ENCODE measurements around the gene SKAP1. TPM values are rescaled to one million over a fixed set of nuclear protein-coding genes. Genes with fewer than 3 reads are reported as not detected.

The SKAP1 gene
- total and polyA plus RNA-seq, 2 of the 13 experiments (the other 11 are each of a cell fraction or from before 2014, with no cell fraction given) = 0.21 TPM; not detected in 1

- peaks cover 1 to 4% of the 10 kb centered on the region in 2 experiments; a peak in 1 of 5 replicates for H3K27me3 ChIP-seq (ENCODE audit: control insufficient read depth in 1 of 2, insufficient read depth in 2 of 2, low read length in 2 of 2)
- DNase-seq (ENCODE audit: low spot score) (no peak), FAIRE-seq (no peak)
These were observed 147.7 kb downstream of the SKAP1 start for GRCh38 chr17:48282303-48282702.

GRCh38 chr17:48278760-48279491 is 151.1 kb downstream of the SKAP1 start:
- ATAC-seq (no peak), DNase-seq (ENCODE audit: low spot score) (no peak), FAIRE-seq (no peak)
- H4K20me1 ChIP-seq (ENCODE audit: insufficient read depth, low read length) = no peaks in the 10 kb centered on the region
- intact Hi-C loops (cut with micrococcal nuclease; ENCODE audit: unreplicated experiment) = no loop called here
- H3K79me2 ChIP-seq (ENCODE audit: insufficient read depth, low read length) = no peaks in the 10 kb centered on the region
- no TSS peak for BruUV-seq (replicated peaks)
- H3K4me3 ChIP-seq (replicated peaks in 1 of 3; ENCODE audit: insufficient read depth in 1 of 3, low read depth in 2 of 3, low read length in 3 of 3) = no peak overlapping the region
- H3K4me2 ChIP-seq (ENCODE audit: low read depth, low read length) = no peak overlapping the region
- H2AFZ ChIP-seq (ENCODE audit: low read length) = no peak overlapping the region
- no peaks in the 10 kb centered on the region for H3K4me1 ChIP-seq (ENCODE audit: insufficient read depth, low read length)
- H3K27ac ChIP-seq (ENCODE audit: extremely low read length, insufficient read depth, low read length) = no peak overlapping the region
- no peaks in the 10 kb centered on the region for H3K9me3 ChIP-seq (ENCODE audit: low read length)
- ChIA-PET POLR2A (no interaction called here), CTCF (ENCODE audit: low intra/inter-chr PET ratio, low total read pairs) (no interaction called here)
- in situ Hi-C loops (cut with HindIII; ENCODE audit: extremely low pct_ligation_motif_present, low pct_unique_long_range_greater_than_20kb) = no loop called here
- H3K27me3 ChIP-seq (ENCODE audit: control insufficient read depth in 1 of 2, insufficient read depth in 2 of 2, low read length in 2 of 2) = peaks cover 0 to 5% of the 10 kb centered on the region in 2 experiments; a peak in 1 of 5 replicates
- H3K9ac ChIP-seq (ENCODE audit: insufficient read depth, low read depth, low read length) = no peak overlapping the region
- H3K36me3 ChIP-seq (replicated peaks in 1 of 2; ENCODE audit: control insufficient read depth in 1 of 2, insufficient read depth in 2 of 2, low read length in 2 of 2) = no peaks in the 10 kb centered on the region
- 10% methylated on average over 5 of the region's 5 CpGs for WGBS (ENCODE audit: low lambda C conversion rate)
- no peak for TF ChIP-seq ZNF674 (CRISPR knock-in tag; IDR thresholded peaks at IDR 0.05; ENCODE audit: low read depth)
- TF ChIP-seq ZNF460 (CRISPR knock-in tag; IDR thresholded peaks at IDR 0.05; ENCODE audit: borderline replicate concordance) = no peak
- TF ChIP-seq ZNF605 (CRISPR knock-in tag; IDR thresholded peaks at IDR 0.05) = no peak
- no peak for TF ChIP-seq RBAK (CRISPR knock-in tag; IDR thresholded peaks at IDR 0.05)
- no peak for TF ChIP-seq DBP (CRISPR knock-in tag; IDR thresholded peaks at IDR 0.05; ENCODE audit: not compliant biosample characterization)
- no peak for TF ChIP-seq ZBTB37 (CRISPR knock-in tag; IDR thresholded peaks at IDR 0.05)
- no peak for TF ChIP-seq ZNF841 (CRISPR knock-in tag; IDR thresholded peaks at IDR 0.05; ENCODE audit: borderline replicate concordance)
- TF ChIP-seq KDM6A (CRISPR knock-in tag; IDR thresholded peaks at IDR 0.05; ENCODE audit: low read depth) = no peak
- TF ChIP-seq ZGPAT (CRISPR knock-in tag; IDR thresholded peaks at IDR 0.05) = no peak

More at GRCh38 chr17:48282303-48282702, 147.7 kb downstream of the SKAP1 start:
- no peak overlapping the region for H3K9ac ChIP-seq (ENCODE audit: insufficient read depth, low read depth, low read length)
- no peak overlapping the region for H2AFZ ChIP-seq (ENCODE audit: low read length)
- no peak overlapping the region for H3K4me2 ChIP-seq (ENCODE audit: low read depth, low read length)
- intact Hi-C loops (cut with micrococcal nuclease; ENCODE audit: unreplicated experiment) (no loop called here), in situ Hi-C loops (cut with HindIII; ENCODE audit: extremely low pct_ligation_motif_present, low pct_unique_long_range_greater_than_20kb) (no loop called here)
- no peak for ATAC-seq
- H3K27ac ChIP-seq (ENCODE audit: extremely low read length, insufficient read depth, low read length) = no peak overlapping the region
- H3K9me3 ChIP-seq (ENCODE audit: low read length) = no peaks in the 10 kb centered on the region
- ChIA-PET POLR2A (no interaction called here), CTCF (ENCODE audit: low intra/inter-chr PET ratio, low total read pairs) (no interaction called here)
- H4K20me1 ChIP-seq (ENCODE audit: insufficient read depth, low read length) = no peaks in the 10 kb centered on the region
- WGBS (ENCODE audit: low lambda C conversion rate) = 6% methylated on average over 2 of the region's 2 CpGs
- no peaks in the 10 kb centered on the region for H3K4me1 ChIP-seq (ENCODE audit: insufficient read depth, low read length)
- TF ChIP-seq HOMEZ (CRISPR knock-in tag; IDR thresholded peaks at IDR 0.05; ENCODE audit: low read depth) = no peak
- H3K36me3 ChIP-seq (replicated peaks in 1 of 2; ENCODE audit: control insufficient read depth in 1 of 2, insufficient read depth in 2 of 2, low read length in 2 of 2) = no peaks in the 10 kb centered on the region
- H3K4me3 ChIP-seq (replicated peaks in 1 of 3; ENCODE audit: insufficient read depth in 1 of 3, low read depth in 2 of 3, low read length in 3 of 3) = no peak overlapping the region
- no peaks in the 10 kb centered on the region for H3K79me2 ChIP-seq (ENCODE audit: insufficient read depth, low read length)
- BruUV-seq (replicated peaks) = no TSS peak

Measured in HepG2 (cell line).